Left lung (tissue), 10 donors: ENCODE data around the gene MGA. TPM values are rescaled to one million over a fixed set of nuclear protein-coding genes. Genes with fewer than 3 reads are reported as not detected.
A peak's percentile ranks its signal among the peaks of the same experiment; 100 is the strongest.

Experiments
- ATAC-seq: fragments of 200-7000 bp; cut with Tn5 transposase; one replicate; pipeline ENCODE4 v1.9.1; 2020; ENCODE audit warnings: moderate library complexity
- DNase-seq, 4 donors: peaks; one replicate each; pipeline ENCODE4 v3.0.0-alpha.2; 2013 to 2020
- H3K27ac ChIP-seq, 2 donors: fragments of 200-600 bp; sonication (generic) in 1 of 2; one replicate each; pipeline versions ENCODE4 v1.5.0 to v1.8.0; 2020 to 2021
- H3K27me3 ChIP-seq, 2 donors: fragments of 200-600 bp; sonication (generic) in 1 of 2; one replicate each; pipeline versions ENCODE4 v1.5.0 to v1.8.0; 2020 to 2021
- H3K36me3 ChIP-seq, 2 donors: fragments of 200-600 bp; sonication (generic) in 1 of 2; one replicate each; pipeline versions ENCODE4 v1.5.0 to v1.8.0; 2020 to 2021
- H3K4me1 ChIP-seq, 2 donors: fragments of 200-600 bp; one replicate each; pipeline ENCODE4 v1.8.0; 2021
- H3K4me3 ChIP-seq, 2 donors: fragments of 200-600 bp; sonication (generic) in 1 of 2; one replicate each; pipeline versions ENCODE4 v1.5.0 to v1.8.0; 2020 to 2021; ENCODE audit warnings: mild to moderate bottlenecking in 1 of 2
- H3K9me3 ChIP-seq, 2 donors: fragments of 200-600 bp; sonication (generic) in 1 of 2; one replicate each; pipeline versions ENCODE4 v1.5.0 to v1.8.0; 2020 to 2021
- CTCF ChIP-seq, 2 donors: fragments of 200-600 bp; sonication (generic) in 1 of 2; IDR thresholded peaks; one replicate each; pipeline versions ENCODE4 v1.5.0 to v1.8.0; 2021; ENCODE audit warnings: antibody characterized with exemption in 2 of 2
- intact Hi-C, 2 donors: fragments of 100-400 bp; cut with DNase I; formaldehyde crosslinking; loops; one replicate each; pipeline versions ENCODE4 v1.11.2 to v1.14.2; 2022
- polyA plus RNA-seq, 6 donors: library from polyadenylated mRNA; unstranded; fragments of 120-200 nt; gene quantifications; one replicate each; pipeline ENCODE4 v1.2.1, GENCODE V29; 2013; ENCODE audit not compliant: insufficient read length in 6 of 6
- total RNA-seq, 2 donors: library from RNA; stranded (reverse); fragmentation: NEBNext Ultra II Directional; extraction: Animal tissue kit (Norgen Biotek cat#: 25700); gene quantifications; one replicate each; pipeline ENCODE4 v1.2.1, GENCODE V29; 2021
- donor health status: DM: no; HTN: yes; CAD: no.
- donor health status: DM: no; HTN: no; CAD: no.

Gene MGA
- total and polyA plus RNA-seq, 8 donors = 33.4 to 41.7 (median 39.2) TPM

GRCh38 chr15:41789236-41789635 lies 129.0 kb downstream of the MGA start:
- DNase-seq (no peak), ATAC-seq (no peak)
- Histone ChIP-seq H3K27ac (no peak overlapping the region), H3K27me3 (no peaks in the 10 kb centered on the region), H3K36me3 (no peaks in the 10 kb centered on the region), H3K4me3 (no peak overlapping the region), H3K9me3 (no peaks in the 10 kb centered on the region), H3K4me1 (peaks cover 12 to 26% of the 10 kb centered on the region in 2 donors)
- TF ChIP-seq CTCF (IDR thresholded peaks at IDR 0.05) = no peak
- intact Hi-C loops = no loop called here

GRCh38 chr15:41789662-41790061 lies 129.5 kb downstream of the MGA start:
- Histone ChIP-seq H3K9me3 (no peaks in the 10 kb centered on the region), H3K4me3 (no peak overlapping the region), H3K4me1 (peaks cover 12 to 26% of the 10 kb centered on the region in 2 donors), H3K27me3 (no peaks in the 10 kb centered on the region), H3K36me3 (no peaks in the 10 kb centered on the region), H3K27ac (peak overlapping the region in 1 of 2 donors; percentile 41)
- TF ChIP-seq CTCF (IDR thresholded peaks at IDR 0.05) = no peak
- DNase-seq (no peak), ATAC-seq (no peak)
- intact Hi-C loops = no loop called here

GRCh38 chr15:41790169-41790568 lies 130.0 kb downstream of the MGA start:
- Histone ChIP-seq H3K27me3 (no peaks in the 10 kb centered on the region), H3K36me3 (no peaks in the 10 kb centered on the region), H3K4me1 (peaks cover 12 to 26% of the 10 kb centered on the region in 2 donors), H3K4me3 (no peak overlapping the region), H3K9me3 (no peaks in the 10 kb centered on the region), H3K27ac (peak overlapping the region; percentile 34 to 59)
- TF ChIP-seq CTCF (IDR thresholded peaks at IDR 0.05) = no peak
- ATAC-seq = no peak
- intact Hi-C loops = no loop called here
- DNase-seq = no peak

- no peak for TF ChIP-seq CTCF (IDR thresholded peaks at IDR 0.05)
- peaks cover 12 to 26% of the 10 kb centered on the region in 2 donors for H3K4me1 ChIP-seq
- no peak overlapping the region for H3K4me3 ChIP-seq
- ATAC-seq (peak; percentile 87), DNase-seq (no peak)
- peak overlapping the region; percentile 34 to 59 for H3K27ac ChIP-seq
- intact Hi-C loops = no loop called here
- H3K27me3 ChIP-seq = no peaks in the 10 kb centered on the region
- H3K9me3 ChIP-seq = no peaks in the 10 kb centered on the region
- no peaks in the 10 kb centered on the region for H3K36me3 ChIP-seq
These were observed 130.7 kb downstream of the MGA start for GRCh38 chr15:41790756-41791546.

- no peaks in the 10 kb centered on the region for H3K27me3 ChIP-seq
- intact Hi-C loops = no loop called here
- ATAC-seq (peak; percentile 41), DNase-seq (no peak)
- H3K4me1 ChIP-seq = peaks cover 12 to 30% of the 10 kb centered on the region in 2 donors
- no peaks in the 10 kb centered on the region for H3K9me3 ChIP-seq
- TF ChIP-seq CTCF (IDR thresholded peaks at IDR 0.05) = no peak
- no peak overlapping the region for H3K4me3 ChIP-seq
- no peaks in the 10 kb centered on the region for H3K36me3 ChIP-seq
- peak overlapping the region; percentile 34 to 59 for H3K27ac ChIP-seq
These were observed 131.3 kb downstream of the MGA start for GRCh38 chr15:41791547-41791937.
